Measurements from ENCODE around the gene ZFP91.

- TF ChIP-seq POLR2AphosphoS5 (IDR thresholded peaks at IDR 0.05; ENCODE audit: low read depth) (no peak), CTCF (IDR thresholded peaks at IDR 0.05; ENCODE audit: insufficient read depth, low read length) (no peak), SPI1 (IDR thresholded peaks at IDR 0.05; ENCODE audit: borderline replicate concordance, low read depth) (no peak)
Observed at GRCh38 chr11:58615559-58615958, 36.7 kb downstream of the ZFP91 start.

Data from HL-60 (cell line).